ENCODE results near the gene AUNIP. TPM values are rescaled to one million over a fixed set of nuclear protein-coding genes. Genes with fewer than 3 reads are reported as not detected.

AUNIP gene
- total RNA-seq, 1 experiment from 2014 or later, result 22.2 TPM

DNA sequence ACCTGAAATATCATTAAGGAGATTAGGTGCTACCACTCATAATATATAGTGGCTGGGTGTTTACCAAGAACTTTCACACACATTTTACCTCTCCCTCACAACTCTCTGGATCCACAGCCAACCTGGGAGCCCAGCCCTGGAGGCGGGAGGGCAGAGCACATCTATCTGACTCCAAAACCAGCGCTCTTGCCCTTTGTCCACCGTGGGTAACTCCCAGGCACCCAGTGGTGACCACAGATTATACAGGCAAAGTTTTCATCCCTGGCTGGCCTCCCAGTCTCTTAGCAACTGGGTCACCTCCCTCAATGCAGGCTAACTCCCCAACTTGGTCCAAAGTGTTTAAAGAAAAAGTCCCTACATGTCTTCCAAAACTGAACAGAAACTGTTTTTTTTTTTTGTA, 13.9 kb upstream of the AUNIP start:
- no peak overlapping the region for H3K14ac ChIP-seq (ENCODE audit: insufficient read depth, low read length)
- peaks cover 21% of the 10 kb centered on the region for H3K27me3 Mint-ChIP-seq (ENCODE audit: low read depth)
- H2AFZ ChIP-seq (ENCODE audit: low read length), result no peak overlapping the region
- no peak overlapping the region for H3K18ac ChIP-seq (ENCODE audit: insufficient read length, low read depth, low read length)
- H3K9me3 ChIP-seq (ENCODE audit: control insufficient read depth, low read depth, low read length), result no peaks in the 10 kb centered on the region
- H3K36me3 Mint-ChIP-seq (ENCODE audit: insufficient read depth in 1 of 3, low read depth in 3 of 3), result no peaks in the 10 kb centered on the region
- no peak overlapping the region for H3K9ac ChIP-seq (ENCODE audit: extremely low read depth, insufficient read length, low read length)
- H2BK15ac ChIP-seq (ENCODE audit: low read depth, low read length), result no peak overlapping the region
- H3K79me2 ChIP-seq (ENCODE audit: insufficient read depth, low read length), result no peaks in the 10 kb centered on the region
- no peaks in the 10 kb centered on the region for H4K20me1 ChIP-seq (ENCODE audit: control insufficient read depth, insufficient read depth, insufficient read length)
- H2AK5ac ChIP-seq (ENCODE audit: insufficient read length, low read length), result no peak overlapping the region
- no peak overlapping the region for H3K4ac ChIP-seq (ENCODE audit: low read depth, low read length)
- no peak overlapping the region for H4K8ac ChIP-seq (replicated peaks; ENCODE audit: insufficient read length, low read depth, low read length)
- no peaks in the 10 kb centered on the region; the same call in 1 of the 2 replicates for H3K27me3 ChIP-seq (ENCODE audit: insufficient read depth, low read length)
- H3K4me2 ChIP-seq (ENCODE audit: insufficient read depth, insufficient read length, low read length), result no peak overlapping the region
- WGBS (ENCODE audit: extremely low coverage, insufficient read length, low lambda C conversion rate), result no CpG with 5 or more reads among the region's 3 CpGs
- no peak overlapping the region for H3K23ac ChIP-seq (ENCODE audit: insufficient read length, low read depth, low read length)
- H3K4me1 ChIP-seq (ENCODE audit: insufficient read depth, low read length), result no peaks in the 10 kb centered on the region; the same call in 1 of the 2 replicates
- no peak overlapping the region for H2BK12ac ChIP-seq (ENCODE audit: insufficient read length, low read depth, low read length)
- peaks cover 7% of the 10 kb centered on the region for H3K23me2 ChIP-seq (ENCODE audit: insufficient read length, low read depth, low read length, poor library complexity, severe bottlenecking)
- peaks cover 25 to 34% of the 10 kb centered on the region in 2 experiments for H3K4me1 Mint-ChIP-seq
- H3K4me3 Mint-ChIP-seq, result no peak overlapping the region
- H3K27ac Mint-ChIP-seq, result no peak overlapping the region
- no peaks in the 10 kb centered on the region for H3K79me1 ChIP-seq (ENCODE audit: insufficient read depth, low read depth, low read length, poor library complexity, severe bottlenecking)
- no peak overlapping the region for H4K5ac ChIP-seq (ENCODE audit: insufficient read length, low read depth, low read length)
- no peak overlapping the region for H3K56ac ChIP-seq (ENCODE audit: insufficient read length, low read depth, low read length)
- H3K9me3 Mint-ChIP-seq, result no peaks in the 10 kb centered on the region
- H4K91ac ChIP-seq (ENCODE audit: insufficient read length, low read depth, low read length), result no peak overlapping the region
- no peak overlapping the region for H3T11ph ChIP-seq (ENCODE audit: low read length)
- H2BK20ac ChIP-seq (ENCODE audit: low read depth, low read length, poor library complexity, severe bottlenecking), result no peak overlapping the region
- no peak overlapping the region for H2BK5ac ChIP-seq (ENCODE audit: insufficient read length, low read length)
- TF ChIP-seq, protein P1, sequence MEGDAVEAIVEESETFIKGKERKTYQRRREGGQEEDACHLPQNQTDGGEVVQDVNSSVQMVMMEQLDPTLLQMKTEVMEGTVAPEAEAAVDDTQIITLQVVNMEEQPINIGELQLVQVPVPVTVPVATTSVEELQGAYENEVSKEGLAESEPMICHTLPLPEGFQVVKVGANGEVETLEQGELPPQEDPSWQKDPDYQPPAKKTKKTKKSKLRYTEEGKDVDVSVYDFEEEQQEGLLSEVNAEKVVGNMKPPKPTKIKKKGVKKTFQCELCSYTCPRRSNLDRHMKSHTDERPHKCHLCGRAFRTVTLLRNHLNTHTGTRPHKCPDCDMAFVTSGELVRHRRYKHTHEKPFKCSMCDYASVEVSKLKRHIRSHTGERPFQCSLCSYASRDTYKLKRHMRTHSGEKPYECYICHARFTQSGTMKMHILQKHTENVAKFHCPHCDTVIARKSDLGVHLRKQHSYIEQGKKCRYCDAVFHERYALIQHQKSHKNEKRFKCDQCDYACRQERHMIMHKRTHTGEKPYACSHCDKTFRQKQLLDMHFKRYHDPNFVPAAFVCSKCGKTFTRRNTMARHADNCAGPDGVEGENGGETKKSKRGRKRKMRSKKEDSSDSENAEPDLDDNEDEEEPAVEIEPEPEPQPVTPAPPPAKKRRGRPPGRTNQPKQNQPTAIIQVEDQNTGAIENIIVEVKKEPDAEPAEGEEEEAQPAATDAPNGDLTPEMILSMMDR (conservative IDR thresholded peaks at IDR 0.05), result no peak
- no peak overlapping the region for H2BK120ac ChIP-seq (ENCODE audit: low read depth, low read length, poor library complexity, severe bottlenecking)
- no peak for DNase-seq
- H3K27ac ChIP-seq (ENCODE audit: insufficient read length, low read depth, low read length), result no peak overlapping the region

Measured in H9 (cell line).